HFF-Myc (cell line): ENCODE data around the gene SHISA8.
"Not testable (repeated sequence)": the region's sequence is repeated elsewhere in the genome, so short reads cannot be mapped to it uniquely, and the experiment has no call there.

Experiments used
- DNase-seq: peaks from one replicate; pipeline ENCODE4 v3.0.0-alpha.2; 2011; ENCODE audit warnings: low read depth; ENCODE audit errors: extremely low read depth
- H3K4me3 ChIP-seq: replicated peaks from 2 replicates; pipeline ENCODE4 v1.5.1; 2011; ENCODE audit warnings: low read depth, mild to moderate bottlenecking, control low read depth, low read length
- CTCF ChIP-seq: IDR thresholded peaks from 2 replicates; pipeline ENCODE4 v1.5.1; 2012; ENCODE audit warnings: mild to moderate bottlenecking, low read depth, low read length, control low read depth; ENCODE audit errors: missing control alignments

Gene SHISA8

DNA sequence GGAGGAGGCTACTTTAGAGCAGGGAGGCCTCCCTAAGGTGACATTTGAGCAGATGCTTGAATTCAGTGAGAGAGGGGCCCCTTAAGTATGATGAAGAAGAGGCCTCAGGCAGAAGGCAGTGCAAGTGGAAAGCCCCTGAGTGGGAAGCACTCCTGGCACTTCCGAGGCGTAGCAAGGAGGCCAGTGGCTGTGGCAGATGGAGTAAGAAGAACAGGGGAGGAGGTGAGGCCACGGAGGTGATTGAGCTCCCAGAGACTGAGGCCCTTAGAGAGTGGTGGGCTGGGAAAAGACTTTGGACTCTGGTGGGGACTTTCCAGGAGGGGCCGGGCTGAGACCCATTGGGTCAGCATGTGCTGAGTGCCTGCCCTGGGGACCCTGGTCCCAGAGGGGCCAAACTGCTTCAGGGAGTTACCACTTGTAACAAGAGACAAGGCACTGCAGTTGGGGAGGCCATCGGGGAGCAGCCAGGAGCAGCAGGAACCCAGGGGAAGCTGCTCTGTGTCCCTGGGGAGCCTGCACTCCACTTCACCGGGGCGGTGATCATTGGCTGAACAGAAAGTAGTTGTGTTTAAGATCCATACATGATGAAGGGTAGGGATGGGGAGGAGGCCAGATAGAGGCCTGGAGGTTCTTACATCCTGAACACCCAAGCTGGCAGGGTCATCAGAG is 34.6 kb upstream of the SHISA8 start:
- TF ChIP-seq CTCF = no peak
- DNase-seq = no peak
- no peak overlapping the region for H3K4me3 ChIP-seq

- H3K4me3 ChIP-seq, DNase-seq: not testable (repeated sequence)
These were observed 34.0 kb upstream of the SHISA8 start for GRCh38 chr22:41948928-41949296.

GRCh38 chr22:41948142-41948541 is 33.3 kb upstream of the SHISA8 start:
- no peak for DNase-seq

GRCh38 chr22:41947424-41948080 is 32.7 kb upstream of the SHISA8 start:
- peak overlapping the region; percentile 71 for H3K4me3 ChIP-seq
- DNase-seq = no peak
- no peak for TF ChIP-seq CTCF

More at GRCh38 chr22:41948142-41948541, 33.3 kb upstream of the SHISA8 start:
- no peak overlapping the region for H3K4me3 ChIP-seq
- TF ChIP-seq CTCF = no peak

DNA sequence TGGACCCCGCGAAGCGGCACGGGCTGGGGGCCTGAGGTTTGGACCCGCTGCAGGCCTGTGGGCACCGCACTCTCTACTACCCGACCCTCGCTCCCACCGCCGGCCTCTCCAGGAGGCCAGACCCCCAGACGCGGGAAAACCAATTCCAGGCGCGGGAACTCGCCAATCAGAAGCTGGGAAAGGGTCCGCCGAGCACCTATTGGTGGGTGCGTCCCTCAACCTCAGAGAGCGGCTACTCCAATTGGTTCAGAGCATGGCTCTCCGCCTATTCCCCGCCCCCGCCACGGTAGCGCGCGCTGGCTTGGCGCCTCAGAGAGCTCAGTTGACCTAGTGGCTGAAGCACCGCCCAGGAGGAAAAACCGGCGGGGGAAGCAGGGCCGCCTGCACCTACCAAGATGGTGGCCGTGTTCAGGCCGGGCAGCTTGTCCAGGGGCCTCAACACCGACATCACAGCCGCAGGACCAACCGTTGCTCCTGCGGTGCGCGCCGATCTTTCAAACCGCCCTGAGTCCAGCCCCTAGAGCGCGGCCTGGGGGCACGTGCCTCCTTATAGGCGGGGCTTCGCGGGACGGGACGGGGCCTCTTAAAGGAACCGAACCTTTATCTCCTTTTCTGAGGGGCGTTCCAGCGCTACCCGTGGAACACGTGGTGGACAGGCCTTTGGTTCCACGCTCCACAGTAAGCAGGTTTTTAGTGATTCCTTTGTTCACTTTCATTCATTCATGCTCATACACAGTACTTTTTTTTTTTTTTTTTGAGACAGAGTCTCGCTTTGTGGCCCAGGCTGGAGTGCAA is 32.0 kb upstream of the SHISA8 start, which contains the start of gene CENPM:
CENPM (minus strand) TSS at position 524 of the 795 bp plus-strand sequence; CDS start at position 448, 76 bp downstream.
- peak; percentile 85 for DNase-seq
- TF ChIP-seq CTCF = no peak
- peak within 1 kb of the TSS; percentile 71 for H3K4me3 ChIP-seq

- no peak overlapping the region for H3K4me3 ChIP-seq
- DNase-seq = no peak
- TF ChIP-seq CTCF = no peak
These were observed 28.9 kb upstream of the SHISA8 start for GRCh38 chr22:41943661-41944209.
